Transverse colon (tissue), 4 donors: Measurements from ENCODE around the gene LRRC36. TPM values are rescaled to one million over a fixed set of nuclear protein-coding genes. Genes with fewer than 3 reads are reported as not detected.

Source experiments
- DNase-seq: peaks from one replicate; pipeline ENCODE4 v3.0.0-alpha.2; 2019
- H3K27ac ChIP-seq, 4 donors: fragments of 200-600 bp; sonication (generic); 2 replicates each; pipeline ENCODE4 v1.5.1; 2016 to 2018; ENCODE audit warnings: inconsistent platforms in 4 of 4
- H3K27me3 ChIP-seq: fragments of 200-600 bp; sonication (generic); 2 replicates; pipeline ENCODE4 v1.5.1; 2017; ENCODE audit warnings: inconsistent platforms
- H3K36me3 ChIP-seq, 4 donors: fragments of 200-600 bp; sonication (generic); 2 replicates each; pipeline ENCODE4 v1.5.1; 2017 to 2019; ENCODE audit warnings: inconsistent platforms in 4 of 4
- H3K4me1 ChIP-seq, 4 donors: fragments of 200-600 bp; sonication (generic); 2 replicates each; pipeline ENCODE4 v1.5.1; 2017 to 2020; ENCODE audit warnings: inconsistent platforms in 4 of 4
- H3K4me3 ChIP-seq, 4 donors: fragments of 200-600 bp; sonication (generic); 1 replicate in 1 of 4; 2 replicates in 3 of 4; pipeline versions ENCODE4 v1.5.1 to v1.6.1; 2017 to 2019; ENCODE audit warnings: inconsistent platforms in 4 of 4
- H3K9me3 ChIP-seq, 2 donors: fragments of 200-600 bp; sonication (generic); 2 replicates each; pipeline ENCODE4 v1.5.1; 2017 to 2019; ENCODE audit warnings: inconsistent platforms in 2 of 2
- EP300 ChIP-seq: sonication (generic); formaldehyde crosslinking; IDR thresholded peaks from one replicate; pipeline ENCODE4 v1.6.1; 2017; ENCODE audit warnings: antibody characterized with exemption, low read depth
- POLR2A ChIP-seq: fragments of 450-650 bp; IDR thresholded peaks from one replicate; pipeline ENCODE4 v1.6.1; 2016; ENCODE audit warnings: antibody characterized with exemption, mild to moderate bottlenecking, moderate library complexity
- POLR2AphosphoS5 ChIP-seq, 3 donors: sonication (generic); formaldehyde crosslinking; IDR thresholded peaks; one replicate each; pipeline ENCODE4 v1.6.1; 2016; ENCODE audit warnings: antibody characterized with exemption in 3 of 3
- WGBS, 2 donors: methylation state at CpG; one replicate each; pipeline ENCODE4 v1.1.5; 2018; ENCODE audit warnings: low coverage in 1 of 2; 5-methylcytosine and 5-hydroxymethylcytosine counted together
- in situ Hi-C, 4 donors: fragments of 200-750 bp; cut with MboI; loops; one replicate each; pipeline versions ENCODE4 v1.15.0 to v1.15.1; 2017; ENCODE audit warnings: low sequenced_read_pairs in 3 of 4, low pct_ligation_motif_present in 1 of 4, low pct_unique_long_range_greater_than_20kb in 1 of 4
- intact Hi-C: fragments of 100-400 bp; cut with DNase I; formaldehyde crosslinking; loops from one replicate; pipeline ENCODE4 v1.15.1; 2023; ENCODE audit warnings: low total_unique reads
- total RNA-seq, 4 donors: library from RNA; depleted of rRNA; stranded (reverse); fragments of >200 nt; gene quantifications; one replicate each; pipeline ENCODE4 v1.1.0, GENCODE V29; 2016
- TF ChIP-seq, protein P1 (sequence below), 5 experiments: fragments of 200-600 bp in 3 of 5; fragments of 450-650 bp in 2 of 5; sonication (generic) in 3 of 5; IDR thresholded peaks; 1 replicate in 2 of 5; 2 replicates in 3 of 5; pipeline ENCODE4 v1.5.1; 2016 to 2017; ENCODE audit warnings: antibody characterized with exemption in 5 of 5, inconsistent platforms in 3 of 5, mild to moderate bottlenecking in 2 of 5, moderate library complexity in 1 of 5

Gene LRRC36
- total RNA-seq, 4 donors from 2014 or later: 0.79 TPM; not detected in 3

GRCh38 chr16:67296420-67296819, 30.2 kb upstream of the LRRC36 start:
- in situ Hi-C loops: loop anchor here in 1 of 4 donors (25.0 kb wide), 1 partner anchor 91 kb away; the partner anchor contains the start of gene TPPP3
- no peaks in the 10 kb centered on the region for H3K9me3 ChIP-seq
- no peak overlapping the region for H3K4me3 ChIP-seq
- no peaks in the 10 kb centered on the region for H3K36me3 ChIP-seq
- WGBS, 2 donors: 37% methylated on average over 3 of the region's 3 CpGs; no CpG with 5 or more reads in 1 of the 2 donors
- intact Hi-C loops: no loop called here
- no peak for DNase-seq
- no peaks in the 10 kb centered on the region for H3K27me3 ChIP-seq
- H3K27ac ChIP-seq: no peak overlapping the region
- H3K4me1 ChIP-seq: no peaks in the 10 kb centered on the region
- TF ChIP-seq, protein P1, sequence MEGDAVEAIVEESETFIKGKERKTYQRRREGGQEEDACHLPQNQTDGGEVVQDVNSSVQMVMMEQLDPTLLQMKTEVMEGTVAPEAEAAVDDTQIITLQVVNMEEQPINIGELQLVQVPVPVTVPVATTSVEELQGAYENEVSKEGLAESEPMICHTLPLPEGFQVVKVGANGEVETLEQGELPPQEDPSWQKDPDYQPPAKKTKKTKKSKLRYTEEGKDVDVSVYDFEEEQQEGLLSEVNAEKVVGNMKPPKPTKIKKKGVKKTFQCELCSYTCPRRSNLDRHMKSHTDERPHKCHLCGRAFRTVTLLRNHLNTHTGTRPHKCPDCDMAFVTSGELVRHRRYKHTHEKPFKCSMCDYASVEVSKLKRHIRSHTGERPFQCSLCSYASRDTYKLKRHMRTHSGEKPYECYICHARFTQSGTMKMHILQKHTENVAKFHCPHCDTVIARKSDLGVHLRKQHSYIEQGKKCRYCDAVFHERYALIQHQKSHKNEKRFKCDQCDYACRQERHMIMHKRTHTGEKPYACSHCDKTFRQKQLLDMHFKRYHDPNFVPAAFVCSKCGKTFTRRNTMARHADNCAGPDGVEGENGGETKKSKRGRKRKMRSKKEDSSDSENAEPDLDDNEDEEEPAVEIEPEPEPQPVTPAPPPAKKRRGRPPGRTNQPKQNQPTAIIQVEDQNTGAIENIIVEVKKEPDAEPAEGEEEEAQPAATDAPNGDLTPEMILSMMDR (IDR thresholded peaks at IDR 0.05): no peak
- TF ChIP-seq POLR2A: no peak
- TF ChIP-seq EP300: no peak

DNA sequence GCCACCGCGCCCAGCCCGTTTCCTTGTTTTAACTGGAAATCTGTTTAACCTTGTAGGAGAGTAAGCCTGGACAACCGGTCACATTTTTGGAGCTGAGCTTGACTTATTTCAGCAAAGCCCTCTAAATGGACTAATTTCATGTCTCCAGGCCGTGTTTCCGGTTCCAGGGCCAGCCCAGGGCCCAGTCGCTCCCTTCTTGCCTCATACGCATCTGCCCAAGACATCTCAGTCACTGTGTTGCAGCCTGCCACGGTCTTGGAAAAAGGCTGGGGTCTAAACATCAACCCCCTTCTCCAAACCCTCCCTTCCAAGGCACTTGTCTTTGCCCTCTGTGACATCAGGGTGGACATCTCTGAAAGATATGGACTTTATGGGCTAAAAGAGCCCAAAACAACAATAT, 28.3 kb upstream of the LRRC36 start:
- no peak for DNase-seq
- WGBS, 2 donors: 90 to 100% methylated on average over 4 to 9 of the region's 9 CpGs
- no peaks in the 10 kb centered on the region for H3K27me3 ChIP-seq
- TF ChIP-seq POLR2A: no peak
- TF ChIP-seq, protein P1 (IDR thresholded peaks at IDR 0.05): no peak
- TF ChIP-seq EP300: no peak
- TF ChIP-seq POLR2AphosphoS5 (IDR thresholded peaks at IDR 0.05): no peak
- no peaks in the 10 kb centered on the region for H3K9me3 ChIP-seq
- no peaks in the 10 kb centered on the region for H3K36me3 ChIP-seq
- in situ Hi-C loops (loop anchor here in 1 of 4 donors (25.0 kb wide), 1 partner anchor 89 kb away; the partner anchor contains the start of gene TPPP3), intact Hi-C loops (no loop called here)
- H3K27ac ChIP-seq: no peak overlapping the region
- H3K4me3 ChIP-seq: no peak overlapping the region
- no peaks in the 10 kb centered on the region for H3K4me1 ChIP-seq

- TF ChIP-seq POLR2AphosphoS5 (IDR thresholded peaks at IDR 0.05) (no peak), POLR2A (no peak)
- Histone ChIP-seq H3K4me3 (no peak overlapping the region), H3K4me1 (no peaks in the 10 kb centered on the region), H3K36me3 (no peaks in the 10 kb centered on the region), H3K9me3 (no peaks in the 10 kb centered on the region), H3K27ac (no peak overlapping the region), H3K27me3 (no peaks in the 10 kb centered on the region)
- in situ Hi-C loops: loop anchor here in 1 of 4 donors (25.0 kb wide), 1 partner anchor 88 kb away; the partner anchor contains the start of gene TPPP3
- 92 to 95% methylated on average over 2 to 14 of the region's 15 CpGs for WGBS, 2 donors
- intact Hi-C loops: no loop called here
- DNase-seq: no peak
Observed at GRCh38 chr16:67299269-67299668, 27.3 kb upstream of the LRRC36 start.

DNA sequence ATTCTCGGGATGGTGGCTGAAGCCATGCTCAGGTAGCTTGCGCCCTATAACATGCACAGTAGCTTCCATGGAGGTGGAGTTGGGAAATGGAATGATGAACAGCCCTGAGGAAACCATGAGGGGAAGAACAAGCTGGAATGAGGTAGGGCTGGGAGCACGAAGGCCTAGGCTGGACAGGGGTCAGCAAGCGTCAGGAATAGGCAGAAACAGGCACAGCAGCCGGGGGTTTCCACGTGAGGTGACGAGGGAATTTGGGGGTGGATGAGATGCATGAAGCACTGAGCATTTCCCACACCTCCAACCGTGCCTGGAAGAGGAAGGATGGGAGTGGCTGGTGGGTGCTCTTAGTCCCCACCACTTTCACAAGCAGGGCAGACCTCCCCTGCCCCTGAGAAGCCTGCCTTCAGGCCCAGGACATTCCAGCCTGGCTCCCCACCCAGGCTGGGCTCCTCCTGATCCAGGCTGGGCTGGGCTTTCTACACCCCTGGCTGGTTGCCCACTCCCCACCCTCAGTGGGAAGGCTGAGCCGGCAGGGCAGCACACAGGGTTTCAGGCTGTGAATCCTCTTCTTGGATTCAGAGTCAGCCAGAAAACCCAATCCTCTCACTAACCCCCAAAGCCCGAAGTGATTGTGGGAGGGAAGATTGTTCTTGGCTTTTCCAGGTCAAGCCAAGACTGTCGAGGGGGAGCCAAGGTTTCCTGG, 25.4 kb upstream of the LRRC36 start:
- Histone ChIP-seq H3K4me1 (no peaks in the 10 kb centered on the region), H3K9me3 (no peaks in the 10 kb centered on the region), H3K27me3 (no peaks in the 10 kb centered on the region), H3K36me3 (no peaks in the 10 kb centered on the region), H3K4me3 (no peak overlapping the region), H3K27ac (no peak overlapping the region)
- in situ Hi-C loops (no loop called here), intact Hi-C loops (no loop called here)
- TF ChIP-seq POLR2AphosphoS5 (IDR thresholded peaks at IDR 0.05): no peak
- TF ChIP-seq, protein P1 (IDR thresholded peaks at IDR 0.05): no peak
- no peak for TF ChIP-seq POLR2A
- TF ChIP-seq EP300: no peak
- no peak for DNase-seq
- WGBS, 2 donors: 27 to 69% methylated on average over 2 to 11 of the region's 11 CpGs
